ENCODE measurements around the gene DACH1. TPM values are rescaled to one million over a fixed set of nuclear protein-coding genes. Genes with fewer than 3 reads are reported as not detected.

DACH1 gene
- total RNA-seq, 4 donors from 2014 or later = 0.98 to 1.6 (median 1.0) TPM

DNA sequence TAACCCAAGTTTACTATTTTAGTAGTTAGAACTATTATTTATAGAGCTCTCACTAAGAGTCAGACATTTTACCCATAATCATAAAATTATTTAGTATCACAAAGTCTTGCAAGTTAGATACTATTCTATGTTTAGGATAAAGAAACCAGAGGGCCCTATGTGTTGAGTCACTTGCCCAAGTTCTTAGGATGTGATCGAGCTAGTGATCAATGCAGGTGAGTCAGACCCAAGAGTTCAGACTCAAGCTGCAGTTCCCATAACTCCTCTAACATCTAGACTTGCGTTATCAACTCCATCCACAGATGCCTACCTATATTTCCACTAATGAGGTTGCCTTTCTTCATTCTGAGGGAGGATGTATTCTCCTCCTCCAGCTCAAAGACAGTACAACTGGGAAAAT lies 53.8 kb downstream of the DACH1 start:
- Histone ChIP-seq H3K27ac (no peak overlapping the region), H3K36me3 (no peaks in the 10 kb centered on the region), H3K9me3 (no peaks in the 10 kb centered on the region), H3K4me1 (no peaks in the 10 kb centered on the region), H3K4me3 (no peak overlapping the region), H3K27me3 (no peaks in the 10 kb centered on the region)
- DNase-seq (no peak), ATAC-seq (no peak)
- TF ChIP-seq, protein P1, sequence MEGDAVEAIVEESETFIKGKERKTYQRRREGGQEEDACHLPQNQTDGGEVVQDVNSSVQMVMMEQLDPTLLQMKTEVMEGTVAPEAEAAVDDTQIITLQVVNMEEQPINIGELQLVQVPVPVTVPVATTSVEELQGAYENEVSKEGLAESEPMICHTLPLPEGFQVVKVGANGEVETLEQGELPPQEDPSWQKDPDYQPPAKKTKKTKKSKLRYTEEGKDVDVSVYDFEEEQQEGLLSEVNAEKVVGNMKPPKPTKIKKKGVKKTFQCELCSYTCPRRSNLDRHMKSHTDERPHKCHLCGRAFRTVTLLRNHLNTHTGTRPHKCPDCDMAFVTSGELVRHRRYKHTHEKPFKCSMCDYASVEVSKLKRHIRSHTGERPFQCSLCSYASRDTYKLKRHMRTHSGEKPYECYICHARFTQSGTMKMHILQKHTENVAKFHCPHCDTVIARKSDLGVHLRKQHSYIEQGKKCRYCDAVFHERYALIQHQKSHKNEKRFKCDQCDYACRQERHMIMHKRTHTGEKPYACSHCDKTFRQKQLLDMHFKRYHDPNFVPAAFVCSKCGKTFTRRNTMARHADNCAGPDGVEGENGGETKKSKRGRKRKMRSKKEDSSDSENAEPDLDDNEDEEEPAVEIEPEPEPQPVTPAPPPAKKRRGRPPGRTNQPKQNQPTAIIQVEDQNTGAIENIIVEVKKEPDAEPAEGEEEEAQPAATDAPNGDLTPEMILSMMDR (IDR thresholded peaks at IDR 0.05 in 4 of 5, conservative IDR thresholded peaks at IDR 0.05 in 1 of 5) = no peak
- no peak for TF ChIP-seq POLR2A (IDR thresholded peaks at IDR 0.05)
- in situ Hi-C loops (cut with MboI; ENCODE audit: low sequenced_read_pairs in 4 of 4) = no loop called here
- intact Hi-C loops (cut with DNase I; ENCODE audit: low total_unique reads) = no loop called here

DNA sequence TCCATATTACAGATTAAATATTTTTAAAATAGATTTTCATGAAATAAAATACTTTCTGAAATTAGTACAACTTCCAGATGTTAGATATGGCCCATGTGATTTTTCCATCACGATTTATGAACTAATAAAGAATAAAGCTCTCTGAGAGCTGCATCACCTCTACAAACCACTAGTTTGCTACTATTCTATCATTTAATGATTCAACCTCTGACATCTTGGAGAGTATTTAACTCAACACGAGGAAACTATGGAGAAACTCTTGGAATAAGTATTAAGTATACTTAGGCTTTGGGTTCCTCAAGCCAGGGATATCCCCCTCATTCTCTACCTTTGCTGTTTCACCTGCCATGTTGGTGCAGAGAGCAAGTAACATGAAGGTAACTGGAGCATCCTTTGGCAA lies 55.7 kb downstream of the DACH1 start:
- intact Hi-C loops (cut with DNase I; ENCODE audit: low total_unique reads) (no loop called here), in situ Hi-C loops (cut with MboI; ENCODE audit: low sequenced_read_pairs in 4 of 4) (no loop called here)
- no peak for TF ChIP-seq POLR2A (IDR thresholded peaks at IDR 0.05)
- TF ChIP-seq, protein P1 (IDR thresholded peaks at IDR 0.05 in 4 of 5, conservative IDR thresholded peaks at IDR 0.05 in 1 of 5) = no peak
- Histone ChIP-seq H3K9me3 (no peaks in the 10 kb centered on the region), H3K36me3 (no peaks in the 10 kb centered on the region), H3K27ac (no peak overlapping the region), H3K4me1 (no peaks in the 10 kb centered on the region), H3K27me3 (no peaks in the 10 kb centered on the region), H3K4me3 (no peak overlapping the region)
- ATAC-seq (no peak), DNase-seq (no peak)

DNA sequence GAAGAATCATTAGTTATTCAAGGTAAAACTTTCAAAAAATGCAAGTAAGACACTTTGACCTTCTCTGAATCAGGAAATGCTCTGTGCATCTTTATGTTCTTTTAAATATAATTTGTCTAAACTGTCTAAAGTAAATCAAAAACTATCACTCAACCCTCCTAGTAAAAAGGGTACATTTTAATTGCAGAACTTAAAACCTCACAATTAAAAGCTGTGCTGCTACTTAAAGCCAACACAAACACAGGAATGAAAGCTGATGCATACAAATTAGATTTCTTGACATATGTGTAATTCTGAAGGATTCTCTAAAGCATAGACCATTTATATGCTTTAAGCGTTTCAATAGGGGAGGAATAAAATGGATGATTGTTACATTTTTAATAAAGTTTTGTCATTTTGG lies 58.3 kb downstream of the DACH1 start:
- H3K4me3 ChIP-seq = no peak overlapping the region
- ATAC-seq (no peak), DNase-seq (no peak)
- intact Hi-C loops (cut with DNase I; ENCODE audit: low total_unique reads) (no loop called here), in situ Hi-C loops (cut with MboI; ENCODE audit: low sequenced_read_pairs in 4 of 4) (no loop called here)
- no peak overlapping the region for H3K27ac ChIP-seq
- H3K27me3 ChIP-seq = no peaks in the 10 kb centered on the region
- H3K9me3 ChIP-seq = no peaks in the 10 kb centered on the region
- H3K36me3 ChIP-seq = no peaks in the 10 kb centered on the region
- H3K4me1 ChIP-seq = no peaks in the 10 kb centered on the region
- TF ChIP-seq, protein P1 (IDR thresholded peaks at IDR 0.05 in 4 of 5, conservative IDR thresholded peaks at IDR 0.05 in 1 of 5) = no peak
- no peak for TF ChIP-seq POLR2A (IDR thresholded peaks at IDR 0.05)

DNA sequence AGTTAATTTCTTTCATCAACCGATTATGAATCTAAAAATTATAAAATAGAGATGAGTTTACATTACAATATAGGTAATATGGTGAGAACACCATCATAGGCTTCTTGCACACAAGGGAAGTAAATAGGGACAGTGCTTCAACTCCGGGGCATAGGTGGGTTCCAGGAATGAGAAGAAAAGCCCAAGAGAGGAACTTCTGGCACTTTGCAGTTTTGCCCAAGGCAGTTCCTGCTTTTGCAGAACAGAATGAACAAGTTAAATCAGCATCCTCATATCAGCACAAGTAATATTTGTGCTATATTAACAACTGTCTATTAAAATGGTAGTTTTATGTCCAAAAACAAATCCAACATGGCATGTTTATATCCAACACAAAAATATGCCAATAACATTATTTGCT lies 60.1 kb downstream of the DACH1 start:
- no peak for ATAC-seq
- Histone ChIP-seq H3K9me3 (no peaks in the 10 kb centered on the region), H3K4me3 (no peak overlapping the region), H3K27ac (no peak overlapping the region), H3K36me3 (no peaks in the 10 kb centered on the region), H3K27me3 (no peaks in the 10 kb centered on the region), H3K4me1 (no peaks in the 10 kb centered on the region)
- intact Hi-C loops (cut with DNase I; ENCODE audit: low total_unique reads) (no loop called here), in situ Hi-C loops (cut with MboI; ENCODE audit: low sequenced_read_pairs in 4 of 4) (no loop called here)
- no peak for DNase-seq
- TF ChIP-seq, protein P1 (IDR thresholded peaks at IDR 0.05 in 4 of 5, conservative IDR thresholded peaks at IDR 0.05 in 1 of 5) = no peak
- no peak for TF ChIP-seq POLR2A (IDR thresholded peaks at IDR 0.05)

DNA sequence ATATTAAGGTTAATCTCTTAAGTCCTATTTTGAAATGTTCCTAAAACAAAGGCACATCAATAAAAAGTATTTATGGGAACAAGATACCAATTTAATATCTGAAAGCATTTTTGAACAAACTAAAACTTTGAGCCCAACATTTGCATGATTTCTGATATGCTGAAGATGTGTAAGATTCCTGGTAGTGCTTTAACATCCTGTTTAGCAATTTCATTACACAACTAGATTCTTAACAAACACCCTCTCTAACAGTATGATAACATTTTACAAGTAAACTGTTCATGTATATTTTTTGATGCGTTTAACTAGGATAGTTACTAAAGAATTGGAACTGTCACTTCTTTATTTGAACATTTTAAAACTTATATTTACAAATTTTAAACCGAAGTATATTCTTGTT lies 63.9 kb downstream of the DACH1 start:
- ATAC-seq = no peak
- no peaks in the 10 kb centered on the region for H3K36me3 ChIP-seq
- intact Hi-C loops (cut with DNase I; ENCODE audit: low total_unique reads) = no loop called here
- no peaks in the 10 kb centered on the region for H3K27me3 ChIP-seq
- no peak for TF ChIP-seq POLR2A (IDR thresholded peaks at IDR 0.05)
- TF ChIP-seq, protein P1 (IDR thresholded peaks at IDR 0.05 in 4 of 5, conservative IDR thresholded peaks at IDR 0.05 in 1 of 5) = no peak
- no peak overlapping the region for H3K27ac ChIP-seq
- no peaks in the 10 kb centered on the region for H3K9me3 ChIP-seq
- DNase-seq = no peak
- no peaks in the 10 kb centered on the region for H3K4me1 ChIP-seq
- in situ Hi-C loops (cut with MboI; ENCODE audit: low sequenced_read_pairs in 4 of 4) = no loop called here
- no peak overlapping the region for H3K4me3 ChIP-seq
